ENCODE results near the gene DSTN.

DSTN gene

DNA sequence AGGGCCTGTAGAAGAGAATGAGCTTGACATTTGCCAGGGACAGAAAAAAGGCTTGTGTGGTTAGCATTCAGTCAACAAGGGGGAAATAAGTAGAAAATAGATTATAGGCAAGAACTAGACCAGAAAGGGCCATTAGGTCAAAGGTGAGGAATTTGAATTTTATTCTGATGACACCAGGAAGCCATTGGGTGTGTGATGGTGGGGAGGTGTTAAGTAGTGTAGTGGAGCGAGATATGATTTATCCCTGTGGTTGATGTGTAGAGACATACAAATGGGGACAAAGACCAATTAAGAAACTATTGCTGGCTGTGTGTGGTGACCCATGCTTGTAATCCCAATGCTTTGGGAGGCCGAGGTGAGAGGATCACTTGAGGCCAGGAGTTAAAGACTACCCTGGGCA, 11.0 kb downstream of the DSTN start:
- DNase-seq (ENCODE audit: low read depth in 3 of 3): no peak

DNA sequence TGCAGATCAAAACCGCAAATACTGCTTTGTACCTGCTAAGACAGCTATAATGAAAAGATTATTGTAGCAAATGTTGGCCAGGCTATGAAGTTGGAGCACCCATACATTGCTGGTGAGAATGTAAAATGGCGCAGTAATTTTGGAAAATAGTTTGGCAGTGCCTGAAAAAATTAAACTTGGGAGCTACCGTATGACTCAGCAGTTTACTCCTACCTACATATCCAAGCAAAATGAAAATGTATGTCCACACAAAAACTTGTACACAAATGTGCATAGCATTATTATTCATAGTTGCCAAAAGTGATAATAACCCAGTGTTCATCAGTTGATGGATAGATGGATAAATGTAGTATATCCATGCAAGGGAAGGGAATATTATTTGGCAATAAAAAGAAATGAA, 13.3 kb downstream of the DSTN start:
- no peak for DNase-seq (ENCODE audit: low read depth in 3 of 3)

DNA sequence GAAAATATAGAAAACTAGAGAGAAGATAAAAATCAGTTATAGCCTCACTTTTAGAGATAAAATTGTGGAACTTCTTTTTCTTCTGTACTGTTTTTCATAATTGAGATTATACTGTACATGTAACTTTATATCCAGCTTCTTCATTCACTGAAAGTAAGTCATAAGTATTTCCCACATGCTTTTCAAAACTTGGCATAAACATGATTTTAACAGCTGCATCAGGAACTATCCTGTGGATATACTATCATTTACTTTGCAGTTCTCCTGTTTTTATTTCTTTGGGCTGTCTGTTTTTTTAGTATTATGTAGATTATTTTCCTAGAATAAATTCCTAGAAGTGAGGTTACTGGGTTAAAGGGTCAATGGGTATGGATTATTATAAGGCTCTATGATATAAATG, 14.8 kb downstream of the DSTN start:
- DNase-seq (ENCODE audit: low read depth in 3 of 3): no peak

DNA sequence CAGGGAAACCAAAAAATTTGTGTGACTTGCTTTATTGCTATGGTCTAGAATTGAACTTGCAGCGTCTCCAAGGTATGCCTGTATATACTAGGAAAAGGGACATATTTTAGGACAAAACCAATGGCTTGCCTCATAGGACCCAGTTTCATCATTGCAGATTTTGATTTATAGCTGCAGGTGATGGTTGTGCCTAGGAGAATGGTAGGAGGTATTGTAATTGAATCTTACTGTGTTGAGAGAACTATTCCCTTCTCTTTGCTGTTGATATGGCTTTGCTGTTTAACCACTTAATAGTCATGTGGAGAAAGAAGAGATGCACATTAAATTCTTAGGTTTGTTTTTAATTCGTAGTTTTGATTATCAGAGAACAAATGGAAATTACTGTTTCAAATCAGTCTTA, 16.4 kb downstream of the DSTN start:
- DNase-seq (ENCODE audit: low read depth in 3 of 3): no peak

DNA sequence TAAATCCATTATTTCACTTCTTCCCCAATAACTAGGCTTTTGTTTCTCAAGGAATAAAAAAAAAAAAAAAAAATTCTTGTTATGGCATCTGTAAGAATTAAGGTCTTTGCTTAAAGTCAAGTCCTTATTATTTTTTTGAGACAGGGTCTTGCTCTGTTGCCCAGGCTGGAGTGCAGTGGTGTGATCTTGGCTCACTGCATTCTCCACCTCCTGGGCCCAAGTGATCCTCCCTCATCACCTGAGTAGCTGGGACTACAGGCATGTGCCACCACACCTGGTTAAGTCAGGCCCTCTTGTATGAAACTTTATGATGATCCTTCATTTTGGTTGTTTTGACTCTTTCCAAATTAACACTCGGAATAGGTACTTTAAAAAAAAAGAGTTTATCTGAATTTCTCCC, 17.3 kb downstream of the DSTN start:
- DNase-seq (ENCODE audit: low read depth in 3 of 3): no peak

DNA sequence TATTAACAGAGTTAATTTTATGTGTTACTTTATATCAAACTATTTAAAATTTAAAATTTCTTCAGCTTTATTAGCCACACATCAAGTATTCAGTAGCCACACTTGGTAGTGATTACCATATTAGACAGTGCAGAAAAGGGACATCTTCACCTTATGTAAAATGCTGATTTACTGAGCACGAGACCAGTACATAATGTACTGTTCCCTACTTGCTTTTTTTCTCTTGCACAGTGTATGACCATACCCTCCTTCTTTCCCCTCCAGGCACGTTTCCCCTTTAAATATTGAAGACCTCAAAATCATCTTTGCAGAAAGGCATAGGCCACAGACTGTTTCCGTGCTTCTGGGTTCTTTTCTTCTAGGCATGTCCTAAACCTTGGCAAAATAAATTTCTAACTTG, 17.9 kb downstream of the DSTN start:
- no peak for DNase-seq (ENCODE audit: low read depth in 3 of 3)

DNA sequence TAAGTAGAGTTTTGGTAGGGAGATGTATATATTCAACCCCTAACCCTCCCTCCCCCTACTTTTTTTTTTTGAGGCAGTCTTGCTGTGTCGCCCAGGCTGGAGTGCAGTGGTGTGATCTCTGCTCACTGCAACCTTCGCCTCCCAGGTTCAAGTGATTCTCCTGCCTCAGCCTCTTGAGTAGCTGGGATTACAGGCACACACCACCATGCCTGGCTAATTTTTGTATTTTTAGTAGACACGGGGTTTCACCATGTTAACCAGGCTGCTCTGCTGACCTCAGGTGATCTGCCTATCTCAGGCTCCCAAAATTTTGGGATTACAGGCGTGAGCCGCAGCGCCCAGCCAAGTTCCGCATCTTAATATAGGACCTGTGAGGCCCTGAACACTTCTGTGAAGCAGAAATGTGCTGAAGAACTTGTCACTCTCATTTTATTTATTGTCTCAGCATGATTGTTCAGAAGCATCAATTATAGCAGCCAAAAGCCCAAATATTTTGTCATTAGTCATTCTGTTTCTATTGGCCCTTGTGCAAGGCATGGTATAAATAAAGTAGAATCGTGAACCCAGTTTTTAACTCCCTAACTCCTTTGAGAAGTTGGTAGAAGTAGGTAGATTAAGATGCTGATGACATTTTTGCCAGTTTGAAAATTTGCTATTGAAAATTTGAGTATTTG, 19.4 kb downstream of the DSTN start:
- DNase-seq (ENCODE audit: low read depth in 3 of 3): no peak

DNA sequence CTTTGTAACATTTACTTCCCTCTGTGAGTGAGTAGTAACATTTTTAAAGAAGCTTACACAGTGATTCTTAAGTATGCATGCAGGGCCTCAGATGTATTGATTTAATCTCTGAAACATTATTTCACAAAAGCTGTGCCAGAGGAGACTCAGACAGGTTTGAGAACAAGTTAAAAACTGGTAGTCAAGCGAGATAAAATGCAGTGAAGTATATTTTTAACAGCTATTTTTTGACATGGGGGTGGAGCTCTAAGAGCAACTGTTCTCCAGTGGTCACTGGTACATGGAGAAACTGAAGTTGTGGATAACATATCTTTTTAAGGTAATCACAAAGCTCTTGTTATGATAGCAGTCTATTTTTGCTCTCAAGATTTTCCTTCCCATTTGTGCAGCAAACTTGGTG, 20.4 kb downstream of the DSTN start:
- DNase-seq (ENCODE audit: low read depth in 3 of 3): no peak

DNA sequence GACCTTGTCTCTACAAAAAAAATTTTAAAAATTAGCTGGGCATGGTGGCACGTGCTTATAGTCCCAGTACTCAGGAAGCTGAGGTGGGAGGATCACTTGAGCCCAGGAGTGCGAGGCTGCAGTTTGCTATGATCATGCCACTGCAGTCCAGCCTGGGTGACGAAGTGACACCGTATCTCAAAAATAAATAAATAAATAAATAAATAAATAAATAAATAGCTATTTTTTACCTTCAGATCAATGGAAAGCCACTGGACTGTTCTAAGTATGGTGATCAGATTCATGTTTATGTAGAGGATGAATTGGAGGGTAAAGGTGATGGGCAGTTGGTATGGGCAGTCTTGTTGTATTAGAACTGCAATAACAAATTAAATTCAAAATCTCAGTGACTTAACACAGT, 24.0 kb downstream of the DSTN start:
- DNase-seq (ENCODE audit: low read depth in 3 of 3): no peak

DNA sequence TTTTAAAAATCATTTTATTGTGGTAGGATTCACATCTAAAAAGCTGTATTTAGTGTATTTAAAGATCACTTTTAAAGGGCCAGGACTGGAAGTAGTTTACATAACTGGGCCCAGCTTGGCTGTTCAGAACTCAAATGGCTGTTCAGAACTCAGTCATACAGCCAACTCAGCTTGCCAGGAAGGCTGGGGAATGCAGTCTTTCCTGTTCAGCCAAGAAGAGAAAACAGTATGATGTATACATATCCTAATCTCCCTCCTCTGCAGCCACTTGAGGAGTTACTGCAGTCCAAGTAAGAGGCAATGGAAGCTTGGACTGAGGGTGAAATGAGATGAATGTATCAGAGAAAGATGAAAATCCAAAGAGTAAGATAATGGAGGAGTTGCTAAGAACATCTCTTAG, 24.6 kb downstream of the DSTN start:
- no peak for DNase-seq (ENCODE audit: low read depth in 3 of 3)

DNA sequence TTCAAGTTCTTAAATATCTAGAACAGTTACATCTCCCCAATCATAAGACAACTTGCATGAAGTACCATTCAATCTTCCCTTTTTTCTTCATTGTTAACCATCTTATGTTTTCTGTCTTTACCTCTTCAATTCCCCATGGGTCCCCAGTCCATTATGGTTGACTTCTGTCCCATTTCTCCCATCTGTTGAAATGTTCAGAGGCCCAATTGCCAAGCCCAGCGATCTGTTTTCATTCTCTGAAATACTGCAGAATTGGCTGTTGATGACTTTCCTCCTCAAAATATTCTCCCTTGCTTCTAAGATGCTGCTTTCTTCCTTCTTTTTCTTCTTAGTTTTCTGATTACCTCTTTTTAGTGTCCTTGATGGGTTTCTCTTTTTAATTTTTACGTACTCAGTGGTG, 26.0 kb downstream of the DSTN start:
- no peak for DNase-seq (ENCODE audit: low read depth in 3 of 3)

DNA sequence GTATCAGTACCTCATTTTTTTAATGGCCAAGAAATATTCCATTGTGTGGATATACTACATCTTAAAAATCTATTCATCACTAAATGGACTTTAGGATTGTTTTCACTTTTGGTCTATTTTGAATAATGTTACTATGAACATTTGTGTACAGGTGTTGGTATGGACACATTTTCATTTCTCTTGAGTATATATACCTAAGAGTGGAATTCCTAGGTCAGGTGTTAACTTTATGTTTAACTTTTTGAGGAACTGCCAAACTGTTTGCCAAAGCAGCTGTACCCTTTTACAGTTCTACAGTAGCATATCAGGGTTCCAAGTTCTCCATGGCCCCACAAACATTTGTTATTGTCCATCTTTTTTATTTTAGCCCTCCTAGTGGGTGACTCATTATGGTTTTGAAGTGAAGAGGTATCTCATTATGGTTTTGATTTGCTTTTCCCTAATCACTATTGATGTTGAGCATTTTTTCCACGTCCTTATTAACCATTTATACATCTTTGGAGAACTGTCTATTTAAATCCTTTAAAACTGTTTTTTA, 28.2 kb downstream of the DSTN start:
- DNase-seq (ENCODE audit: low read depth in 3 of 3): no peak

DNA sequence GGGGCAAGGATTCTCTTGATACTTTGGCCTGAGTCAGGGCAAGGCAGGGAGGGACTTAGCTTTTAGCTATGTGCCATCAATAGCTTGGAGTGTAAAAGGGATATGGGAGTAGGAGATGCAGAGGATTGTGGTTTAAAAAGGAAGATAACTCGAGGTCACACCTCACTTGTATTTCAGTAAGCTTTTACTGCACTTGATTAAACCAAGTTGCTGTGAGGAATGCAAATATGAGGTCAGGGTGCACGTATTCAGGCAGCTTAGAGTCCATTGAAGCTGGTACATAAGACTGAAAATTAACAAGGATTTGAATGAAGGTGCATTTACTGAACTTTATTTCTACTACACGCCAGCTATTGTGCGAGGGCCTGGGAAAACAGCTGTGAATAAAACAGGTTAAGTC, 32.1 kb downstream of the DSTN start:
- no peak for DNase-seq (ENCODE audit: low read depth in 3 of 3)

DNA sequence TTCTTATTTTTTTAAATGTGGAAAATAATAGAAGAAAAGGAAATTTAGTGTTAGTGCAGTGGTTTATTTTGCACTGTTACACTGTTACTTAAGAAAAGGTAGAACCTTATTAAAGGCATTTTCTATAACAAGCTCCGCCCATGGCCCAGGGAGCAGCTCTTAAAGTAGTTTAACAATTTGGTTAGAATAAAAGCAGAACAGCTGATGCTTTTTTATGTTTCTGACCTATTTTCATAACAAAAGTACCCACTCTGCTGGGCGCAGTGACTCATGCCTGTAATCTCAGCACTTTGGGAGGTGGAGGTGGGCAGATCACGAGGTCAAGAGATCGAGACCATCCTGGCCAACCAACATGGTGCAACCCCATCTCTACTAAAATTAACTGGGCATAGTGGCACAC, 32.6 kb downstream of the DSTN start:
- no peak for DNase-seq (ENCODE audit: low read depth in 3 of 3)

DNA sequence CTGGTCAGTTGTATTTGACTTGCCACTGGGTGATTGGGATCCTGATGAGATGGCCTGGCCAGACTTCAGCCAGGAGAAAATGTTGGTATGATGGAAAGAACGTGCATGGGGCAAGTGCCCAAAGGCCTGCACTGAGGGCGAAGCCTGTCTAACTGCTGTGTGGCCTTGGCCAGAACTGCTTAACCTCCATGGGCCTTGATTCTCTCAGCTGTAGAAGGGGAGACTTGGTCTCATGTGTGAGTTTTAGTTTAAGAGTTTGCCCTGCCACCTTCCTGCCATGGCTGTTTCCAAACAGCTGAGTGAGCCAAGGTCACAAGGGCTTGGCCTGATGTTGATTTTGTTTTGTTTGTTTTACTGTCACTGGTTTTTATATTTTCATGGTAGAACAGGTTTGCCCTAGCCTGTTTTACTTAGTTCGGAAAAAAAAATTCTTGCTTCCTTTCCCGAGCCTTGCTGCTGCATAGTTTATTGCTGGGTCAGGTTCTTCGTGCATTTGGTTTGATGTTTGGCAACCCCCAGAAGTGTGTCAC, 35.3 kb downstream of the DSTN start:
- DNase-seq (ENCODE audit: low read depth in 3 of 3): no peak

DNA sequence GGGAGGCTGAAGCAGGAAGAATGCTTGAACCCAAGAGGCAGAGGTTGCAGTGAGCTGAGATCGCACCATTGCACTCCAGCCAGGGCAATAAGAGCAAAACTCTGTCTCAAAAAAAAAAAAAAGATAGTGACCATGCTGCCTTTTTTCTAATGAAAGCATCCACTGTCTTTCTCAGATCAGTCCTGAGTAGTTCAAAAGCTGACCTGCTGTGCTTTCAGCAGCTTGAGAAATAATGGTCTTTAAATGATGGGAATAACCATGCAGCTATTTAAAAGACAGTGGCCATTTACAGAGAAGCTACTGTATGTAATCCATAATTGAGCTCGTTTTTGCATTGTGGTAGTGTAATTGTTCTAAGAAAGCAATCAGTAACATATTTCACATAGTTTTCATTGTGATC, 36.1 kb downstream of the DSTN start:
- no peak for DNase-seq (ENCODE audit: low read depth in 3 of 3)

DNA sequence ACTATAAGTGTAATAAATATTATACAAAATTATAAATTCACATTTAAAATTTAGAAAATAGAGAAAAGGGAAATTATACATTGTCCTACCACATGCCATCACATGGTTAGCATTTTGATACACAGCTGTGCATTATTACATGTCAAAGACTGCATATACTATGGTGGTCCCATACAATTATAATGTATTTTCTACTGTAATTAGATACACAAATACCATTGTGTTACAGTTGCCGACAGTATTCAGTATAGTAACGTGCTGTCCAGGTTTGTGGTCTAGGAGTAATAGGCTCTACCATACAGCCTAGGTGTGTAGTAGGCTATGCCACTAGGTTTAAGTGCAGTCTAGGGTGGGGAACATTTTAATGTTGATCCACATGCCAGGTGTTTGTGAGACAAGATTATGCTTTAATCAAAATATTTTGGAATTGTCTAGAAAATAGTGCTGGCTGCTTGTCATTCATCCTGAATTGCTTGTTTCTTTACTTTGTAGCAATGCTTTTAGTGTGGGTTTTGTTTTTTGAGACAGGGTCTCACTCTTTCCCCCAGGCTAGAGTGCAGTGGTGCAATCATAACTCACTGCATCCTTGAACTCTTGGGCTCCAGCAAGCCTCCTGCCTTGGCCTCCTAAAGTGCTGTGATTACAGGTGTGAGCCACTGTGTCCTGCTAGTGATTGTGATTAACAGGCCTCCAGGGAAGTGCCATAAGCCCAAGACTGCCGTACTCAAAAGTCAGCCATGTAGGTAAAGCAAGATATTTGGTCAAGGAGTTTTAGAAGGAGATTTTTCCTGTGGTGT, 39.0 kb downstream of the DSTN start:
- DNase-seq (ENCODE audit: low read depth in 3 of 3): no peak

DNA sequence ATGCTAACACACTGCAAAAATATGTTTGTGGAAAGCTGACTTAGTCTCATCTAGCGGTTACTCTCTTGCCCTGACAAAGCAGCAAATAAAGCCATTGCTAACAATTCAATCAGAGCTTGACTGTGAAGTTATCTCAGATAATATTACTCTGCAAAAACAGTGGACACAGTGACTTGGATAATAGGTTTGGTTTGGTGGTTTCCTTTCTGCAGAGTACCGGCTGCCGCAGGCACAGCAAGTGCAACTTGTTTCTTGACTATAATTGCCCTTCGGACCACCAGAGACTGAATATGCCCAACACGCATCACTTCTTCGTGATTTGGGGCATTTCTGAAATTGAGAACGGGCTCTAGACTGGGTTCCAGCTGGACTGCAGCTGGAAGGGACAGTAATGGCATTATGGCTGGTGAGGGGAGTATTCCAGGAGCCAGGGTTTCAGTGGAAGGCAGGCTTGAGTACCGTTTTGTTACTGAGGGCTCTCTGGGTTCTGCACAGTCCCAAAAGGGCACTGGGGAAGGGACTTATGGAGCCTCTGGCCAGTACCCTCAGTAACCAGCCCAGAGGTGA, 40.0 kb downstream of the DSTN start:
- no peak for DNase-seq (ENCODE audit: low read depth in 3 of 3)

DNA sequence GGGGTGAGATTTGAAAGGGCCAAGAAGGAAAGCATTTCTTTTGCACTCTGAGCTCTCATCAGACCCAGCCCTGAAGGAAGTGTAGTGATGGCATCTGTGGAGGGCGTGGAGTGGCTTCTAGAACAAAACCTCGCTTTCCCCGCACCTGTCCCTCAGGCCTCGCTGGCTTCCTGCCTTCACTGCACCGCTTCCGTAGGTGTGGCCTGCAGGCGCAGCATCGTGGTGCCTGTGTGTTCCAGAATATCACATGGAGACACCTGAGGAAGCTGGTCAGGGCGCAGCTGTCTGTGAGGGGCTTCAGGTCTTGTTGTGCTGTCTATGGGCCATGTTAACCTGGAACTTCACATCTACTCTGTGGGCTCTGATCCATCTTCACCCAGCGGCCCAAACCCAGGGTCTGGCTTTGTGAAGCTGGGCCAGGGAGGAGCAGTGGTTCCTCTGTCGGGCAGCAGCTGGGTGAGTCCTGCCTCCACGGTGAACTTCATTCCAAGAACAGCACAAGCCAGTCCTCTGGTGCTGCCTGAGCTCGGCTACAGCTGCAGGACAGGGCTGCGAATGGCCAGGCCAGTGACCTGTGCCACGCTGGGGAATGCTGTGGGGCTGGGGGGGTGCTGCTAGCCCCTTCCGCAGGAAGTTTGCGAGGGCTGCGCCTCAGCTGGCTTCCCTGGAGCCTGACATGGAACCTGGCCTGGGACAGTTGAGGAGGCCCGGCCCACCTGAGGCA, 40.9 kb downstream of the DSTN start:
- no peak for DNase-seq (ENCODE audit: low read depth in 3 of 3)

DNA sequence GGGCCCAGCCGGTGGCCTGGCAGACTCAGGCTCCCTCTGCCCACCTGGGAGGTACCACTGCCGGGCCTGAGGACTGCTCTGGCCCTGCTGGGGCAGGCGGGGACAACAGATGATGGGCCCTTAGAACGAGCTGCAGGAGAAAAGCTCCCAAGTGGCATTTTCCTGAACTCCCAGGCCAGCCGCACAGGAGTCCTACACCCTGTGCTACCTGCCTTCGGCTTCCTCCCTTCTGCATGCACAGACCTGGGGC, 41.3 kb downstream of the DSTN start:
- DNase-seq (ENCODE audit: low read depth in 3 of 3): no peak

DNA sequence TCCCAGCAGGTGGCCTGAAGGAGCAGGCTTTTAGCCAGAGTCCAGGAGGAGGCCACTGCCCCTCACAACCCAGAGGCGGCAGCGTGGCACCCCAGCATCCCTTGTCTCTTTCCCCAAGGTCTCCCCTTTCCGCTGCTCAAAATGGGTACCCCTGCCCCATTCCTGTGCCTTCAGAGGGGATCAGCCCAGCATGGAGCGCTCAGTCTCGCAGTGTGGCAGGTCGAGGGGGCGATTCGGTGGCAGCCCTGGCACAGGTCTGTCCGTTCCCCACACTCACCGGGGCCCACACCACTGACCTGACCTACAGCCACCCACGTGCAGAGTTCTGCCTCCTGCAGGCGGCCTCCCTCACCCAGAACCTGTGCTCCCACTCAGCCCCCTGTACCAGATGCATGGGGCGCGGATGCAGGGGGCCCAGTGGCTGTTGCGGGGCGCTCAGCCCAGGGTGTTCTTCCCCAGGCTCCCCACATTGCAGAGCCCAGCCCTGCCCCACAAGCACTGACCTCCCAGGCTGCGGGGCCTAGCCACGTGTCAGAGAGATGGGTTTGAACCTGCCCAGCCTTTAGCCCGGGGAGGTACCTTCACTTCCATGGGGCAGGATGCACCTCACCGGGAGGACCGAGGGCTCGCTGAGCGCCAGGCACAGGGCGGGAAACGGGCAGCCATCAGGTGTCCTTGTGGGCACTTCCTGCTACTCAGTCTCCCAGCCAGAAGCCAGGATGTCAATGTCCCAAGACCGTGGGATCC, 41.8 kb downstream of the DSTN start:
- no peak for DNase-seq (ENCODE audit: low read depth in 3 of 3)
